HT-29 (cell line): ENCODE results near the gene ARHGAP28. TPM values are rescaled to one million over a fixed set of nuclear protein-coding genes. Genes with fewer than 3 reads are reported as not detected.

Experiments
- DNase-seq: peaks from one replicate; pipeline ENCODE4 v3.0.0-alpha.2; 2015; ENCODE audit warnings: low spot score
- total RNA-seq: library from RNA; depleted of rRNA; stranded (reverse); fragments of >200 nt; shearing (Covaris generic); gene quantifications from 2 replicates; pipeline ENCODE4 v1.2.3, GENCODE V29; 2014; rRNA removed

The ARHGAP28 gene
- not detected in 2 replicates for total RNA-seq

- DNase-seq, result no peak
Measured at GRCh38 chr18:6729247-6730091, at the start of gene ARHGAP28. TSS of gene ARHGAP28 (plus strand) at chr18:6729716. CDS start at chr18:6729822, 106 bp downstream.

- DNase-seq, result no peak
Measured at GRCh38 chr18:6681331-6681875, 48.1 kb upstream of the ARHGAP28 start.

- no peak for DNase-seq
Measured at GRCh38 chr18:6682437-6683111, 46.9 kb upstream of the ARHGAP28 start.

GRCh38 chr18:6683112-6683876, 46.2 kb upstream of the ARHGAP28 start:
- no peak for DNase-seq

- DNase-seq, result no peak
Measured at GRCh38 chr18:6687676-6688075, 41.8 kb upstream of the ARHGAP28 start.

GRCh38 chr18:6708890-6709289, 20.6 kb upstream of the ARHGAP28 start:
- DNase-seq, result no peak

GRCh38 chr18:6711467-6711866, 18.0 kb upstream of the ARHGAP28 start:
- no peak for DNase-seq

GRCh38 chr18:6712401-6712800, 17.1 kb upstream of the ARHGAP28 start:
- no peak for DNase-seq

GRCh38 chr18:6714010-6714409, 15.5 kb upstream of the ARHGAP28 start:
- no peak for DNase-seq

- DNase-seq, result no peak
Measured at GRCh38 chr18:6718267-6718666, 11.2 kb upstream of the ARHGAP28 start.

GRCh38 chr18:6719098-6719846, 10.2 kb upstream of the ARHGAP28 start:
- no peak for DNase-seq

- DNase-seq, result no peak
Measured at GRCh38 chr18:6719910-6720683, 9.4 kb upstream of the ARHGAP28 start.

GRCh38 chr18:6721755-6722154, 7.8 kb upstream of the ARHGAP28 start:
- no peak for DNase-seq

GRCh38 chr18:6722690-6723089, 6.8 kb upstream of the ARHGAP28 start:
- no peak for DNase-seq

- DNase-seq, result no peak
Measured at GRCh38 chr18:6724331-6724730, 5.2 kb upstream of the ARHGAP28 start.

- no peak for DNase-seq
Measured at GRCh38 chr18:6728331-6728730, 1.2 kb upstream of the ARHGAP28 start.

GRCh38 chr18:6728809-6729246, 688 bp upstream of the ARHGAP28 start:
- no peak for DNase-seq

- no peak for DNase-seq
Measured at GRCh38 chr18:6730416-6731221, 1.1 kb downstream of the ARHGAP28 start.

GRCh38 chr18:6731222-6731596, 1.7 kb downstream of the ARHGAP28 start:
- no peak for DNase-seq
